ENCODE results near the gene TUBA3D.
"Not testable (repeated sequence)": the region's sequence is repeated elsewhere in the genome, so short reads cannot be mapped to it uniquely, and the experiment has no call there.

TUBA3D gene

DNA sequence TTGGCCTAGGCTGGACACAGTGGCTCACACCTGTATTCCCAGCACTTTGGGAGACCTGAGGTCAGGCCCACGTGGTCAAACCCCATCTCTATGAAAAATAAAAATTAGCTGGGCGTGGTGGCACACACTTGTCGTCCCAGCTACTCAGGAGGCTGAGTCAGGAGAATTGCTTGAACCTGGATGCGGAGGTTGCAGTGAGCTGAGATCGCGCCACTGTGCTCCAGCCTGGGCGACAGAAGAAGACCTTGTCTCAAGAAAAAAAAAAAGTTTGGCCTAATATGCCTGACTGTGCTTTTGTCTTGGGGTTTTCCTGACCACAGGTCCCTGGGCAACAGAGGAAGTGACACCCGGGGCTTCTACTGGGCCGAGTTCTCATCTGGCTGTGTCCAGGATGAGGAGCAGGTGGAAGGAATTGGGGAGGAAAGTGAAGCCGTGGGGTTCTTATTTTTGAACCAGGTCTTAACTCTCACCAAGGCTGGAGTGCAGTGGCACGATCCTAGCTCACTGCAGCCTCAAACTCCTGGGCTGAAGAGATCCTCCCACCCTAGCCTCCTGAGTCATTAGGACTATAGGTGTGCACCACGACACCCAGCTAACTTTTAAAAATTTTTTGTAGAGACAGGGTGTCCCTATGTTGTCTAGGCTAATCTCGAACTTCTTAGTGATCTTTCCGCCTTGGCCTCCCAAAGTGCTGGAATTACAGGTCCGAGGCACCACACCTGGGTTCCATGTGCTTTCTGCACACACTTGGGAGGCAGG lies 38.7 kb downstream of the TUBA3D start:
- not testable (repeated sequence) for DNase-seq (ENCODE audit: low read depth in 3 of 3)

DNA sequence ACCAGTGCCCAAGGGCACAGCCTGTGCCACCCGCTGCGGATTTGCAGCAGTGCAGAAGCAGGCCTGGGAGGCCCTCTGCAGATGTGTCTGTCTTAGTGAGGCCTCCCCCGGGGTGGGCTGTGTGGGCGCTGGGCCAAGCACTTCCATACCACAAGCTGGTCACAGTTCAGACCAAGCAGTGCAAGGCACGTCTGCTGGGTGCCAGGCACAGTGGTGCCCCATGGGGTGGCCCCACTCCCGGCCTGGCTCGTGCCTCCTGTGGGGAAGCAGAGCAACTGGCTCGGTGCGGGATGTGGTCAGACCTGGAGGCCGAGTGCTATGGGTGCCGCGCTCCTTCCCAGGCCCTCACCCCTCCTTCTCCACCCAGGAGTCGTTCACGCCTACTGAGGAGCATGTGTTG lies 39.3 kb downstream of the TUBA3D start:
- not testable (repeated sequence) for DNase-seq (ENCODE audit: low read depth in 3 of 3)

DNA sequence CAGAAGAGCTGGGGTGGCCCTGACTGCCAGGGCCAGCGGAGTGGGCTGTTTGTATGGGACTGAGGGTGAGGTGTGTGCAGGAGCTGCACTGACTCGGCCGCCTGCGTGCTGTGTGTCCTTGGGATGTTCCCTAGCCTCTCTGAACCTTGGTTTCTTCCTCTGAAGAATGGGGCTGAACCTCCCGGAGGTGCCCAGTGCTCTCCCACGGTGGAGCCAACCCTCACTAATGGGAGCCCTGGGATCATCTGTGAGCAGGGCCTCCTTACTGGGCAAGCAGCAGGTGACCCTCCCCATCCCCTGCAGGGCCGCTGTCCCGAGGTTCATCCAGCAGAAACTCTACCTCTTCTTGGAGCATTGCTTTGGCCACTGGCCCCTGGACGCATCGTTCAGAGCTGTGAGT lies 40.1 kb downstream of the TUBA3D start:
- DNase-seq (ENCODE audit: low read depth in 3 of 3), result no peak

DNA sequence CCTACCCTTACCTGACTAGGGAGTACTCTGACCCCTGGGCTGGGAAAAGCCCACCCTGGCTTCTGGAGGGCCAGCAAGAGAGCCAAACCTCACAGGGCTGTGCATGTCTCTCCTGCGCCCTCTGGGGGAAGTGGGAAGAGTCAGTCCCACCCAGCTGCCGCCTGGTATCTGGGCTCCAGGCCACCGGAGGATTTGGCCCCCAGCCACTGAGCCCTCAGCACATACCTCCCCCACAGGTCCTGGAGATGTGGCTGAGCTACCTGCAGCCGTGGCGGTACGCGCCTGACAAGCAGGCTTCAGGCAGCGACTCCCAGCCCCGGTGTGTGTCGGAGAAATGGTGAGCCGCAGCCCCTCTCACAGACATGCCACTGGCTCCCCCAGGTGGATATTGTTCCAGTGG lies 40.7 kb downstream of the TUBA3D start:
- not testable (repeated sequence) for DNase-seq (ENCODE audit: low read depth in 3 of 3)

DNA sequence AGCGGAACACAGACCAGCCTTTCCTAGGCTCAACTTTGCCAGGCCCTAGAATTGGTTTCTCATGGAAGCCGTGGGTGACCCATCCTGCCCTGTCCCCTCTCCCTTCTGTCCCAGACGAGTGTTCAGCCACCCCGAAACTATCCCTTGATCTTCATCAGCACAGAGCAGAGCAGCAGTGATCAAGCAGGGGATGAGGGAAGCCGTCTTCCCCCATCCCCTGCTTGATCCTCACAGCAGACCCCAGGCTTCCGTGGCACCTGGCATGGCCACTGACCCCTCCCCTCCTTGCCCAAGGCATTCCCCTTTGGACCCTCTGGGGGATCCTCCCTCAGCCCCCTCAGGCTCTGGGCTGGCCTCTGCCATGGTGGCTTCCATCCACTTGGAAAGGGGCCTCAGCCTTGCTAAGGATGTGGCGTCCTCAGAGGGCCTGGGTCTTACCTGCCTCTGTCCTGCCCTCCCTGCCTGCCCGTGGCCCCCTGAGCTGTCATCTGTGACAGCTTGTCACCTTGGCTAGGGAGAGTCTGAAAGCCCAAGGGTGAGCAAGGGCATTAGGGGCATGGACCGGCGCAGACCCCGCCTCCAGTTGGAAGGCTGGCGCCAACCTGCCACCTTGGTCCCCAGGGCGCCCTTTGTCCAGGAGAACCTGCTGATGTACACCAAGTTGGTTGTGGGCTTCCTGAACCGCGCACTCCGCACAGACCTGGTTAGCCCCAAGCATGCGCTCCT lies 41.4 kb downstream of the TUBA3D start:
- no peak for DNase-seq (ENCODE audit: low read depth in 3 of 3)

DNA sequence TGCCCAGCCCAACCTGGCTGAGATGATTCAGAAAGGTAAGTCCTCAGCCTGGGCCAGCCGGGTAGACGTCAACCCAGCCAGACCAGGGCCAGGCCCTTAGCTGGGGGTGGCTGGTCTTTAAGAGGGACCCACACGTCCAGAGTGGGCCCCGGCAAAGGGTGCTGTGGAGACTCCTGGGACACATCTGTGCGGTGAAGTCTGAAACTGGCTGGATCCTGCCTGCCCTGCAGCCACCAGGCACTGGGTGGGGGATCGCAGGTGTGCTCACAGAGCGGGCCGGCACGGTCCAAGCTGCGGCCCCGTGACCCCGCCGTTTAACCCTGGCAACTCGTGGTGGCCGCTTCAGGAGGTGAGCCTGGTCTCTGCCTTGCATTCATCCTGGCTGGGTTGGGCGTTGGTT lies 41.9 kb downstream of the TUBA3D start:
- not testable (repeated sequence) for DNase-seq (ENCODE audit: low read depth in 3 of 3)

DNA sequence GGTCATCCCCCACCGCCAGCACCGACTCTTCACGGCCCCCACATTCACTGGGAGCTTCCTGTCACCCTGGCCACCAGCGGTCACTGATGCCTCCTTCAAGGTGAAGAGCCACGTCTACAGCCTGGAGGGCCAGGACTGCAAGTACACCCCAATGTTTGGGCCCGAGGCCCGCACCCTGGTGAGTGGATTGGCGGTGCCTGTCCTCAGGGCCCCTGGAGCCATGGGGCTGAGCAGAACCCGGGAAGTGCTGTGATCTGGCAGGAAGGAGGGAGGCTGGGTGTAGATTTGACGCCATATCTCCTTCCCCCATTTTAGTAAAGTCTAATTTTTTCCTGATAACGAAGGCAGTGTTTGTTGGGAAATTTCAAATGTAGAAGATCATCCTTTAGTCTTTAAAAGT lies 42.6 kb downstream of the TUBA3D start:
- DNase-seq (ENCODE audit: low read depth in 3 of 3), result not testable (repeated sequence)

DNA sequence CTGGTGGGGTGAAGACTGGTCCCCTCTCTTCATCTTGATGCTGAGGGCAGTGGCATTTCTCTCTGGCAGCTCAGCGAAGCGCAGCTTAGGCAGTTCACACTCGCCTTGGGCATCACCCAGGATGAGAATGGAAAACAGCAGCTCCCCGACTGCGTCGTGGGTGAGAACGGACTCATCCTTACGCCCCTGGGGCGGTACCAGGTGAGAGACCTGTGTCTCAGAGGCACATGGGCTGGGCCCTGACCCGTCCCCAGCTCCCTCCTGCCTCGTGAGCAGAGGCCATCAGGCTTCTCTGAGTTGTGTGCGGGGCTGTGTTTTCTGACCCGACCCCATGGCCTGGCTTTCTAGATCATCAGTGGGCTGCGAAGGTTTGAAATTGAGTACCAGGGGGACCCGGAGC lies 43.5 kb downstream of the TUBA3D start:
- DNase-seq (ENCODE audit: low read depth in 3 of 3), result no peak

DNA sequence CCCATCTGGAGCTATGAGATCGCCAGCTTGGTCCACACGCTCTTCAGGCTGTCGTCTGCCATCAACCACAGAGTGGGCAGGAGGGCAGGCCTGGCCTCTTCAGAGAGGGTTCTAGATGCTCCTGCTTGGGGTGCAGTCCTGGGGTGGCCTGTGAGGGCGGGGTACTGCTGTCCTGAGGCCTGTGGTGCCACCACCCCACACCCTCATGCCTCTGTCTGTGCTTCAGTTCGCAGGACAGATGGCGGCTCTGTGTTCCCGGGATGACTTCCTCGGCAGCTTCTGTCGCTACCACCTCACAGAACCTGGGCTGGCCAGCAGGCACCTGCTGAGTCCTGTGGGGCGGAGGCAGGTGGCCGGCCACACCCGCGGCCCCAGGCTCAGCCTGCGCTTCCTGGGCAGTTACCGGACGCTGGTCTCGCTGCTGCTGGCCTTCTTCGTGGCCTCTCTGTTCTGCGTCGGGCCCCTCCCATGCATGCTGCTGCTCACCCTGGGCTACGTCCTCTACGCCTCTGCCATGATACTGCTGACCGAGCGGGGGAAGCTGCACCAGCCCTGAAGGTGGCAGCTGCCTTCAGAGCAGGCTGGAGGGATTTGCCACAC lies 44.1 kb downstream of the TUBA3D start:
- DNase-seq (ENCODE audit: low read depth in 3 of 3), result not testable (repeated sequence)

DNA sequence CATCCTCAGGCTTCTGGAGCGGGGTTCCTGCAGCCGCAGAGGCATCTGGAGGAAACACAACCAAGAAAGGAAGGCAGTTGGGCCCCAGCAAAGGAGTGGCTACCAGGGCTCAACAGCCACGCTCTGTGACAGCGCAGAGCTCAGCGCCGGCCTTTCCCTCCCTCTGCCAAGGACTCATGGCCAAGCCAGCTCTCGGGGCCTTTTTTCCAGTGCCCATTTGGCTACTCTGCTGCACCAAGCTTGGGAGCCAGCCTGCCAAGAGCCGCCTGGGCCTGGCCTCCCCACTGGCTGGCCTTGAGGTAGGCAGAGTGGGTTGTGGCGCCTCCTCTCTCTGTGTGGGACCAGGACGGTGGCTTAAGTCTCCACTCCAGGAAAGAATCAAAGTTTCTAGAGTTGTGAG lies 44.6 kb downstream of the TUBA3D start:
- no peak for DNase-seq (ENCODE audit: low read depth in 3 of 3)

DNA sequence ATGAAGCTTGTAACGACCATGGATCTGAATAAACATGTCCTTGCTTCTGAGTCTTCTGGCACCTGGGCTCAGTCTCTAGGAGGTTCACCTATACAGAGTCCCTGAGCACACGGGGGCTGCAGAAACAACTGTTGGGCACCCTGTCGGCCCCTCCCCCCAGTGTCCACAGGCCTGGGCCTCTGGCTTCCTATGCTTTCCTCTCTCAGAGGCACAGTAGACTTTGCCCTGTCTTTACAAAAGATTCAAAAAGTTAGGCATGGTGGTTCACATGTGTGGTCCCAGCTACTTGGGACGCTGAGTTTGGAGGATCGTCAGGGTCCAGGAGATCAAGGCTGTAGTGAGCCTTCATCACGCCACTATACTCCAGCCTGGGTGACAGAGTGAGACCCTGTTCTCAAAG lies 45.6 kb downstream of the TUBA3D start:
- DNase-seq (ENCODE audit: low read depth in 3 of 3), result not testable (repeated sequence)

DNA sequence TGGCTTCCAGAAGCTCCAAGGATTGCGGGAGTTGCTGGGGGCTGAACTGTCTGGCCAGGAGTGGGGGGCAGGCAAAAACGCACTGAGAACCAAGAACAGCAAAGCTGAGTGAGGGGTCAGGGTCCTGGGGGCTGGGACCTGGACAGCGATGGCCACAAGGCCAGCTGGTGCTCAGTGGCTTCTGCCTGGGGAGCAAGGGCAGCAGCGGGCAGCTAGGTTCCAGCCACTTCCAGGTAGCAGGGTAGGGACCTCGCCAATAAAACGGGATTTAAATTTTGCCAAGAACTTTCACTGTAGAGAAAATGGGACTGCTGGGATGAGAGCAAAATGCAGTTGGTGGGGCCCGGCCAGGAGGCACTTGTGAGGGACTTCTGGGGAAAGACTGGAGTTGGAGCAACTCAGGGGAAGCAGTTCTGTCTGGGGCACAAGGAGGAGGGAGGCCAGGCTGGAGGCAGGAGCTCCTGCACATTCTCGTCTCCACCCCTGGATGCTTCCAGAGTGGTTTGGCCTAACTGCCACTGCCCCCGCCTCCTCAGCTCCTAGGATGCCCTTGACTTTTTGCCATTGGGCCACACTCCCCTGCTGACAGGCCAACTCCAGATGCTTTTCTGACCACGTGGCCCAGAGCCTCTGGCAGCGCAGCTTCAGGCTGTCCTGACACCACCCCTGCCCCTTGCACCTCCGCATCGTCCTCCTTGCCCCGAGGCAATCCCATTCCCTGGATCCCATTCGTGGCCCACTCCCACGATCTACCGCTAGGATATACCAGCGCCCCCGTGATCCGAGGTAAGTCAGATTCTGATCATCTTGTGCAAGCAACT lies 46.3 kb downstream of the TUBA3D start:
- DNase-seq (ENCODE audit: low read depth in 3 of 3), result no peak

DNA sequence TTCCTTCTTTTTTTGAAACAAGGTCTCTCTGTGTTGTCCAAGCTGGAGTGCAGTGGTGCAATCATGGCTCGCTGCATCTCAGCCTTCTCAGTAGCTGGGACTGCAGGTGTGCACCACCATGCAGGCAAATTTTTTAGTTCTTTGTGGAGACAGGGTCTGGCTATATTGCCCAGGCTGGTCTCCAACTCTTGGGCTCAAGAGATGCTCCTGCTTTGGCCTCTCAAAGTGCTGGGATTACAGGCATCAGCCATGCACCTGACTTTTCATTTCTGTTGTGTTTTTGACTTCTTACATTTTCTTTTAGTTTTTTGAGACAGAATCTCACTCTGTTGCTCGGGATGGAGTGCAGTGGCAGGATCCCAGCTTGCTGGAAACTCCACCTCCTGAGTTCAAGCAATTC lies 49.3 kb downstream of the TUBA3D start:
- DNase-seq (ENCODE audit: low read depth in 3 of 3), result not testable (repeated sequence)

DNA sequence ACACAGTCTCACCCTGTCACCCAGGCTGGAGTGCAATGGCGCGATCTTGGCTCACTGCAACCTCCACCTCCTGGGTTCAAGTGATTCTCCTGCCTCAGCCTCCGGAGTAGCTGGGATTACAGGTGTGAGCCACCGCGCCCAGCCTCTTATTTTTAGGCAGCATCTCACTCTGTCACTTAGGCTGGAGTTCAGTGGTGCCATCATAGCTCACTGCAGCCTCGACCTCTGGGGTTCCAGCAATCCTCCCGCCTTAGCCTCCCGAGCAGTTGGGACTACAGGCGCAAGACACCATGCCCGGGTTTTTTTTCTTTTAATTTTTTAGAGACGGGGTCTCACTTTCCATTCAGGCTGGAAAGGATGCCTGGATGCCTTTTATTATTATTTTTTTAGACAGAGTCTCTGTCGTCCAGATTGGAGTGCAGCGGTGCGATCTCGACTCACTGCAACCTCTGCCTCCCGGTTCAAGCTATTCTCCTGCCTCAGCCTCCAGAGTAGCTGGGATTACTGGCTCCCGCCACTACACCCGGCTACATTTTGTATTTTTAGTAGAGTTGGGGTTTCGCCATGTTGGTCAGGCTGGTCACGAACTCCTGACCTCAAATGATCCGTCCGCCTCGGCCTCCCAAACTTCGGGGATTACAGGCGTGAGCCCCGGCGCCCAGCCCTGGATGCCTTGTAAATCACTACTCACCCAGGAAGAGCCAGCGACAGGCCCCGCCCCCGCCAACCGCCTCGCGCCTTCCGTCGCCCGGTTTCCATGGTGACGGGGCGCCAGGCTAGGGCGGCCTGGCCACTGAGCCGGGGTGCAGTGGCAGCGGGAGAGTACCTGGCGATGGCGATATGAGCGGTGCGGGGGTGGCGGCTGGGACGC lies 51.4 kb downstream of the TUBA3D start, which contains the start of gene CCDC74A:
Gene CCDC74A, plus strand, starts transcription at position 758 of the 871 bp plus-strand sequence. Its CDS starts 83 bp downstream, at position 841.
- peak; percentile 54 to 80 (median 57) for DNase-seq (ENCODE audit: low read depth in 3 of 3)

DNA sequence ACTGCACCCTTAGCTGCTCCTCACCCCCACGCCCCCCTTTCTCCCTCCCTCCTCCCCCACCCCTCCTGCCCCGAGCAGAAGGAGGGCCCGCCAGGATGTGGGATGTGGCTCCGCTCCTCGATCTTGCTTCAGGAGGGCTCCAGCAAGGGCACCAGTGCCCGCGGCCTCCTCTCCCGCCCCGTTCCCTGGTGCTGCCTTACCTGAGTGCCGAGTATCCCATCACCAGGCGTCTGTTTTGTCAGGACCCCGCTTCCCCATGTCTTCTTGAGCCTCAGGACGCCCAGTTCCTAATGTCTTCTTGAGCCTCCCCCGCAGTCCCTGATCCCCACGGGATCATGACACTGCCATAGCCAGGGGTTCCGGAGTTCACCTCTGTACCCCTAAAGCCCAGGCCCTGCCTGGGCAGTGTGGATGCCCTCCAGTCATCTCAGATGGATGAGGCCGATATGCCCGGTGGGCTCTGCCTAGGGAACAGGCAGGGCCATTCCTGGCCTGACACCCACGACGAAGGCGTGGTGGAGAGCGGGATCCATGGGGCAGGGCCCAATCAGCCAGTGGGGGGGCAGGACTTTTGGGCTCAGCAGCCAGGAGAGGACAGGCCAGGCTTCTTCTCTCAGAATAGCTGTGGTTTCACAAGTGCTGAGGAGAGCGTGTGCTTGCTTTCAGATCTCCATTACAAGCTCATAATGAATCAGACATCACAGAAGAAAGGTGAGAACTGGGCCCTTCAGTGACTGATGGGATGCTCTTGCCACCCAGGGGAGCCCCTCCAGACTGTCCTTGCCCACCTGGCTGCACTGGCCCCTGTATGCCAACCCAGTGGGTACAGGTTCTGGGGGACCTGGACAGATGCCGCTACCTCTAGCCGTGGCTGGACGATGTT lies 53.3 kb downstream of the TUBA3D start:
- not testable (repeated sequence) for DNase-seq (ENCODE audit: low read depth in 3 of 3)

DNA sequence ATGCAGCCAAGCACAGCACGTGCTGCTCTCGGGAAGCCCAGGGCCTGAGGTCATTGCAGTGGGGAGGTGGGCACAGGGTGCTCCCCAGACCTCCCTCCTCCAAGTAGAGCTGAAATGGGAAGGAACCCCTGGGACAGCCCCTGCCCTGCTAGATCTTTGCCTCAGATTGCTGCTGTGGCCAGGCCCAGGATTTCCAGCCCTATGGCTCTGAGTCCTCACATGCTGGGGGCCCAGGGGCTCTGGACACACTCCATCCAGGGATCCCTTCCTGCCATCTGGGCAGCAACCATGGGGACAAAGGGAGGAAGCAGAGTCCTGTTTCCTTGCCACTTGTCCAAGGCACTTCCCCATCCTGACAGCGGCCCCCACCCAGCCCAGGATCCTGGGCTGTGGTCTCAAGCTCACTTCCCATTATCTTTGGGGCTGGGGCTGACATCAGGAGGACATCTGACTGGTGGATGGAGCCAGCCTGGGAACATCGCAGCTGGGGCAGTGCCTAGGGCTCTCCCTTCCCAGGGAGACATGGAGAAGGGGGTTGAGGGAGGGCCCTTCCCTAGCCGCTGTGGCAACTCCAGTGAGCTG lies 54.0 kb downstream of the TUBA3D start:
- not testable (repeated sequence) for DNase-seq (ENCODE audit: low read depth in 3 of 3)

DNA sequence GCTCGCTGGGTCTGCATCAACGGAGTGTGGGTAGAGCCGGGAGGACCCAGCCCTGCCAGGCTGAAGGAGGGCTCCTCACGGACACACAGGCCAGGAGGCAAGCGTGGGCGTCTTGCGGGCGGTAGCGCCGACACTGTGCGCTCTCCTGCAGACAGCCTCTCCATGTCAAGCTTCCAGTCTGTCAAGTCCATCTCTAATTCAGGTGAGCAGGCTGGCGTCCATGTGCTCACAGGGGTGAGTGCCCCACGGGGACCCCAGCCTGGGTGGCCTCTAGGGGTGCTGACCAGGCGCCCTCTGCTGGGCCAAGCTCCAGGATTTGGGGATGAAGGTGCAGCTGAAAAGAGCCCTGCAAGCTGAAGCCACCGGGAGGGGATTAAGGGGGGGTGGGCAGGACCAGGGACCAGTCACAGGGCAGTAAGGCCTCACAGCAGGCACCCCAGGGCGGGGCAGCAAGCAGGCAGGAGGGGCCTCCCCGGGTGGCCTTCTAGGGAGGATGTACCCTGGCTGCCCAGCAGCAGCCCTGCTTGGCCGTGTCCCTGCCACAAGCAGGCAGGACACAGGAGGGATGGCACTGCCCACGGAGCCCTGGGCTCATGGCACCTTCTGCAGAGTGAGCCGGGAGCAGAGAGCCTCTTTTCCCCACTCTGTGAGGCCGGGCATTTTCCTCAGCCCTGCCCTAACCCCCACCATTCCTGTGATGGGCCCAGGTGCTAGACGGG lies 54.9 kb downstream of the TUBA3D start:
- DNase-seq (ENCODE audit: low read depth in 3 of 3), result not testable (repeated sequence)

DNA sequence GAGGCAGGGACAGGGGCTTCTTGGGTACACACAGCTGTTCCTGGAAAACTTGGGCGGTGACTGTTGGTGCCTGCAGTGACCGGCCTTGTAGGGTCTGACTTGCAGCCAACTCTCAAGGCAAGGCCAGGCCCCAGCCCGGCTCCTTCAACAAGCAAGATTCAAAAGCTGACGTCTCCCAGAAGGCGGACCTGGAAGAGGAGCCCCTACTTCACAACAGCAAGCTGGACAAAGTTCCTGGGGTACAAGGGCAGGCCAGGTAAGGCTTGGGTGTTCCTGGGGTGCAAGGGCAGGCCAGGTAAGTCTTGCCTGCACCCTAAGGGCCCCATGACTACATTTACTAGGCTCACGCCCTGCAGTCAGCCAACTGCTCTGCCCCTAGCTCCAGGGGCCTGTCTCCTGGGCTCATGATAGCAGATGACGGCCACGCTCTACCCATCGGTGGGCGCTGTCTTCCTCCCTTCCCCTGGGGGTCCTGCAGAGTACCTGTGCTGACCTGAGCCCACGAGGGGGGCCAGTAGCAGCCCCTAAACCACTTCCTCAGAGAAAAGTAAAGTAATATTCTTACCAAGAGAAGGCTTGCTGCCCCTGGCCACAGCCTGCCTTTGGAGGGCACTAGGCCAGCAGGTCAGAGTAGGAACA lies 55.7 kb downstream of the TUBA3D start:
- DNase-seq (ENCODE audit: low read depth in 3 of 3), result not testable (repeated sequence)
